Measurements from ENCODE around the gene NCAM2.

The NCAM2 gene

DNA sequence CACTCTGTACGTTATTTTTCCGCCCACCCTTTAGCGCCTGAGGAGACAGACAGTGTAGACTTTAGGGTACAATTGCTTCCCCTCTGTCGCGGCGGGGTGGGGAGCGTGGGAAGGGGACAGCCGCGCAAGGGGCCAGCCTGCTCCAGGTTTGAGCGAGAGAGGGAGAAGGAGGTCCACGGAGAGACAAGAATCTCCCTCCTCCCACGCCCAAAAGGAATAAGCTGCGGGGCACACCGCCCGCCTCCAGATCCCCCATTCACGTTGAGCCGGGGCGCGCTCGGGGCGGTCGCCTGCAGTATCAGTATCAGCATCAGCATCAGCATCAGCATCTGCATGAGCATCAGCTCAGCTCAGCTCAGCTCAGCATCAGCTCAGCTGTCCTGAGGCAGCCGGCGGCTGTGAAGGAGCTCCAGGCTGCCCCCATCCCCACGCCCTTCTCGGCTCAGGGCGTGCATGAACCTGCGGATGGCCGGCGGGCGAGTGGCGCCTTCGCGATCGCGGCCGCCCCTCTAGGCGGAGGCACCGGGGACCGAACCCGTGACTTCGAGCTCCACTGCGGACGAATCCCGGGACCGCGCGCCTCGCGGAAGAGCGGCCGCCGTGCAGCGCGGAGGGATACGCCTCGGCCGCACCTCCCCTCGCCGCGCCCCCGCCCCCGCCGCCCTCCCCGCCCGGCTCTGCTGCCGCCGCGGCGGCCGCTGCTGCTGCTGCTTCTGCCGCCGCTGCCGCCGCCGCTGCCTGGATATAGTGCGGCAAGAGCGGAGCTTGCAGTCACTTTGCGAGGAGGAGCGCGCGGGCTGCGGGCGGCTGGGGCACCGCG lies at the start of gene NCAM2:
Gene NCAM2, plus strand, starts transcription at position 774 of the 820 bp plus-strand sequence.
- peaks cover 53% of the 10 kb centered on the region for H3K27me3 Mint-ChIP-seq
- peaks cover 9% of the 10 kb centered on the region for H3K4me1 Mint-ChIP-seq
- peak within 1 kb of the TSS; percentile 62 to 66 for H3K4me3 Mint-ChIP-seq
- DNase-seq (peak; percentile 47 to 49), ATAC-seq (peak; percentile 84)
- no peak within 1 kb of the TSS for H3K27ac Mint-ChIP-seq
- H3K9me3 Mint-ChIP-seq: no peaks in the 10 kb centered on the region

DNA sequence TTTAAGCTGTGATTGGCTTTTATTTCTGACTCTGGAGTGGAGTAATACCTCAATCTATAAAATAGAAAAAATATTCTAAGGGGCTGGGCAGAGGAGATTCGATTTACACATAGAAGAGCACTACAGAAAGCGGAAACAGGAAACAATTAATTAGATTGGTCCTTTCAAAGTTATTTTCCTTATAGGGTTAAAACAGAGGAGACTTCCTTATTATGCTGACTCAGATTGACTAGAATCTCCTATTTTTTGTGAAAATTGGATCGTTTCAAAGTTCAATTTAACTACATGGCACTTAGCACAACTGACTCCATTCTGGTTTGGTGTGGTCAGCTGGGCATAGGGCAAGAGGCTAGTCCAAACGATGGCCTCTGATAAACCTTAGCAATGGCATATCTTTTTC lies 48.3 kb upstream of the NCAM2 start:
- ATAC-seq: no peak
- Mint-ChIP-seq H3K27ac (no peak overlapping the region), H3K4me1 (no peaks in the 10 kb centered on the region), H3K9me3 (no peaks in the 10 kb centered on the region), H3K27me3 (no peaks in the 10 kb centered on the region), H3K4me3 (no peak overlapping the region)
- no peak for DNase-seq

GRCh38 chr21:20965816-20966215 lies 32.4 kb upstream of the NCAM2 start:
- Mint-ChIP-seq H3K27ac (no peak overlapping the region), H3K4me3 (no peak overlapping the region), H3K27me3 (no peaks in the 10 kb centered on the region), H3K9me3 (no peaks in the 10 kb centered on the region), H3K4me1 (no peaks in the 10 kb centered on the region)
- DNase-seq: no peak
- ATAC-seq: no peak

DNA sequence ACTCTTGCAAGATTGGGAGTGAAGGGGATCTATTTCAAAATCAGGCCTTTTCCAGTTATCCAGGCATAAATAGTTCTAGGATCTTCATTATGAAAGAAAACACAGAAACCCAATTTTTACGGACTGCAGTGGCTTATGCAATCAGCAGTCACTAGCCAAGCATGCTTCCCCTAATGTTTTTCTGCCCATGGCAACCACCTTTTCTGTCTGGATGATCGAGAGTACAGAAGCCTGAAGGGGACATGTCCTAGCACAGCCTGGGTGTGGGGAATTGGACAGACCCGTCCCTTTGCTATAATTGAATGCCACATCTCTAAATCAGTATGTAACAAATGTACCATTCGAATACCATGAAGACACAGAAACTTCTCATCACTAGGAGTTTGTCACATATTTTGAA lies 29.8 kb upstream of the NCAM2 start:
- Mint-ChIP-seq H3K27ac (no peak overlapping the region), H3K9me3 (no peaks in the 10 kb centered on the region), H3K27me3 (no peaks in the 10 kb centered on the region), H3K4me3 (no peak overlapping the region), H3K4me1 (no peaks in the 10 kb centered on the region)
- no peak for DNase-seq
- no peak for ATAC-seq

DNA sequence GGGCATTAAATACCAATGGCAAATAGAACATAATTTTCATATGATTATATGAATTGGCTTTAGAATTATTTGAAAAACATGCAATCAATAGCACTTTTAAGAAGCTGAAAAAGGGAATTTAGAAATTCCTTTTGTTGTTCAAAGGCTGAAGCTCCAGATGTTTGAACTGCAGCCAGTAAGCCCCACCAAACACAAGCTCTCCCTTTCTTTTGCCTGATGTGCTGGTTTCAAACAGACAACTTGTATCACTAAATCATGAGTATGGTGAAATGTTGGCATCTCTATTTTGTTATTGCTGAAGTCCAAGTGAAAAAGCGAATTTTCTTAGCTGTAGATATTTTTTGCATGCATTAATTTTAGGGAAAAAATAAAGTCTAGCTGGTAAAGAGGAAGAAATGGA lies 27.5 kb upstream of the NCAM2 start:
- Mint-ChIP-seq H3K4me1 (no peaks in the 10 kb centered on the region), H3K27me3 (no peaks in the 10 kb centered on the region), H3K27ac (no peak overlapping the region), H3K9me3 (no peaks in the 10 kb centered on the region), H3K4me3 (no peak overlapping the region)
- no peak for DNase-seq
- ATAC-seq: no peak

DNA sequence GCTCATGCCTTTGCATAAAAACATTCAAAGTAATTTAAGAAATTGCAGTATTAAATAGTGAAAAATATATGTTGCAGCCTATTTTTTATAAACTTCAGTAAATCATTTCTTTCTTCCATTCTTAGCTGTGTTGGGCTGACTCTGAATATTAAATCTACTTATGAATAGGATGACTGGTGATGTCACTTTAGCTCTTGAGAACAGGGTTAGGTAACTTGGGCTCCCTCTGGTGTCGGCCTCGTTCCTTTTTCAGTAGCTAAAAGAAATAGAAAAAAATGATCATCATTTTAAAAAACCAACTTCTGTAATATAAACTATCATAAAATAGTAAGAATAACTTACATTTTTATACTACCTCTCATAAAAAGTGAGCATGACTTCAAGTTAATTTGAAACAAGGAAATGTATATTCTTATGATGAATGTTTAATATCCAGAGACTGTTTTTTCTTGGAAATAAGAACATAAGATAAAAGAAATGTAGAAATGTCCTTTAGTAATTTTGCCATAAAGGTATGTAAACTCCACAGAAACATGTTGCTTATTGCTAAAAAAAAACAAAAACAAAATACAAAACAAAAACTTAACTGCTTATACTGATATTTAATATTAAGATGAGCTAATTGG lies 26.8 kb upstream of the NCAM2 start:
- peak; percentile 46 for ATAC-seq
- Mint-ChIP-seq H3K4me3 (no peak overlapping the region), H3K9me3 (no peaks in the 10 kb centered on the region), H3K27me3 (no peaks in the 10 kb centered on the region), H3K27ac (no peak overlapping the region), H3K4me1 (no peaks in the 10 kb centered on the region)
- peak in 1 of 2 donors; percentile 11 for DNase-seq

- DNase-seq (no peak), ATAC-seq (no peak)
- Mint-ChIP-seq H3K4me3 (no peak overlapping the region), H3K9me3 (no peaks in the 10 kb centered on the region), H3K27ac (no peak overlapping the region), H3K4me1 (peaks cover 9% of the 10 kb centered on the region), H3K27me3 (peaks cover 27% of the 10 kb centered on the region)
Observed at GRCh38 chr21:20994790-20995189, 3.4 kb upstream of the NCAM2 start.

- Mint-ChIP-seq H3K4me3 (peak overlapping the region in 1 of 2 donors; percentile 66), H3K27me3 (peaks cover 45% of the 10 kb centered on the region), H3K9me3 (no peaks in the 10 kb centered on the region), H3K27ac (no peak overlapping the region), H3K4me1 (peaks cover 9% of the 10 kb centered on the region)
- DNase-seq: no peak
- no peak for ATAC-seq
Observed at GRCh38 chr21:20996421-20997310, 1.5 kb upstream of the NCAM2 start.

DNA sequence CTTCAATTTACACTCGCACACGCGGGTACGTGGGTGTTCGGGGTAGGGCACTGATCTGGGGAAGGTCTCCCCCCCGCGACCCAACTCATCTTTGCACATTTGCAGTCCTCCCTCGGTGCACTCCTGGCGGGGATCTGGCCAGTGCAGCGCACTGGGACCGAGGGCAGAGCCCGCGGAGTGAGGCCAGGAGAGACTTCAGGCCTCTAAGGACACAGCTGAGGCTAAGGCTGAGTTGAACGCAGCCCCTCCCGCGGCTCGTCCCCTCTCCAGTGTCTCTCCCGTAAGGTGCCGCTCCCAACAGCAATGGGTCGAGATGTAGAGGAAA lies 936 bp upstream of the NCAM2 start:
- no peak for DNase-seq
- peak; percentile 14 for ATAC-seq

GRCh38 chr21:20998456-20998789 lies 214 bp downstream of the NCAM2 start:
- ATAC-seq (no peak), DNase-seq (no peak)
- Mint-ChIP-seq H3K27me3 (peaks cover 53% of the 10 kb centered on the region), H3K4me3 (peak overlapping the region; percentile 58 to 62), H3K4me1 (peaks cover 9% of the 10 kb centered on the region), H3K27ac (no peak overlapping the region), H3K9me3 (no peaks in the 10 kb centered on the region)

More for the DNA sequence above, 936 bp upstream of the NCAM2 start:
- no peak overlapping the region for H3K27ac Mint-ChIP-seq
- H3K4me1 Mint-ChIP-seq: peaks cover 9% of the 10 kb centered on the region
- H3K27me3 Mint-ChIP-seq: peaks cover 51% of the 10 kb centered on the region
- no peaks in the 10 kb centered on the region for H3K9me3 Mint-ChIP-seq
- H3K4me3 Mint-ChIP-seq: peak overlapping the region; percentile 51 to 66

DNA sequence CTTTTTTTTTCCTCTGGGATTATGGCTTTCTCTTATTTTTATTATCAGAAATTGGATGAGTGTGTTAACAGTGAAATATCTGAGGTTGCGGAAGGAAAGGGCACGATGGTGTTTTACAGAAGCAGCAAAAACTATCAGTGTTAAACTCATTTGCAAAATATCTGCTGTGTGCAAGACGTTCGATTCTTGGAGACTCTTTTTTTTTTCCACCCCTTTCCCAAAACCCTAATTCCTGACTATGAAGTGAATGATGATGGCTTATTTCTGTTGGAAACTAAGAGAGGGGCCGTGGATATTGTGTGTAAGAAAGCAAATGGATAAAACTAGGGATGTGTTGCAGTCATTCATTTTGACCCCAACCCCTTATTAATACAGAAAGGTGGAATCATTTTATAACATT lies 677 bp downstream of the NCAM2 start:
- H3K4me3 Mint-ChIP-seq: peak overlapping the region; percentile 58 to 62
- no peak overlapping the region for H3K27ac Mint-ChIP-seq
- DNase-seq (no peak), ATAC-seq (no peak)
- H3K9me3 Mint-ChIP-seq: no peaks in the 10 kb centered on the region
- peaks cover 53% of the 10 kb centered on the region for H3K27me3 Mint-ChIP-seq
- H3K4me1 Mint-ChIP-seq: peaks cover 9% of the 10 kb centered on the region

DNA sequence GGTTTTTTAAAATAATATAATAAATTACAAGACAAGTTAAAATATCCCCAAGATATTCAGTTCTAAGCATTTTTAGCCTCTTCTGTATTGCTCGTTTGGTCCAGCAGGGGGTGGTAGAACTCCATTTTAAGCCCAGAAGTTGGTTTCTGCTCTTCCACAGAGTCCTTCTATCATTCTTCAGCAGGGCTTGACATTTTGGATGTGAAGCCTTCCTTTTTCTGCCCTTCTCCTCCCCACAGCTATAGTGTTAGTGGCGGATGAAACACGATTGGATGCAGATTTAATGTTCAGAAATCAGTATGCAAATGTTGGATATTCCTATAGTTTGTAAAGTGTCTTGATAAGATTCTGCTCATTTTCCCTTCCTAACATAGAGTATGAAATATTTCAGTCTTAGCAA lies 1.4 kb downstream of the NCAM2 start:
- H3K9me3 Mint-ChIP-seq: no peaks in the 10 kb centered on the region
- ATAC-seq (no peak), DNase-seq (peak; percentile 18 to 26)
- H3K27me3 Mint-ChIP-seq: peaks cover 55% of the 10 kb centered on the region
- peaks cover 9% of the 10 kb centered on the region for H3K4me1 Mint-ChIP-seq
- H3K27ac Mint-ChIP-seq: no peak overlapping the region
- no peak overlapping the region for H3K4me3 Mint-ChIP-seq

- Mint-ChIP-seq H3K27ac (no peak overlapping the region), H3K4me1 (peaks cover 9% of the 10 kb centered on the region), H3K9me3 (no peaks in the 10 kb centered on the region), H3K4me3 (no peak overlapping the region), H3K27me3 (peaks cover 60% of the 10 kb centered on the region)
- DNase-seq: no peak
- no peak for ATAC-seq
Observed at GRCh38 chr21:21000591-21001175, 2.5 kb downstream of the NCAM2 start.

DNA sequence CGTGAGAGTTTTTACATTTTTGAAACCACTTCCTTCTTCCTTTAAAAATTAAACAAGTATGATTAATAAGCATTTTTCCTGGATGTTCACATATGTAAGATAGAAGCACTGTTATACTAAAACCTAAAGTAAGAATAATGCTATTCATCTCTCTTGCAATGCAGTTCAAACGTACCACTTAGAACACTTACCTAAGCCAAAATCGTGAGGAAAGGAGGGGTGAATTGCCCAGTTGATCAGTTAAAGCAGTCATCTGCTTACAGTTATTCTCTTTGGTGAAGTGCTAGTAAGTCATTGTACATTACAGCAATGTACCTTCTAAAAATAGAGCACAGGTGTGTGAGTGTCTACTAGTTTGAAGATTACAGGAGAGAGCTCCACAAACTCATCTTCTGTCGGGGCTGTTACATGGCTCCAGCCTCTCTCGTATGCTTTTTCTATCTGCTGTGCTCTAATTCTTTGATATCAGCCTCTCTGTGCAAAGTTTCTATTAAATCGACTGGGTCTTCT lies 3.4 kb downstream of the NCAM2 start:
- Mint-ChIP-seq H3K9me3 (no peaks in the 10 kb centered on the region), H3K27me3 (peaks cover 53% of the 10 kb centered on the region), H3K27ac (no peak overlapping the region), H3K4me3 (no peak overlapping the region), H3K4me1 (peaks cover 9% of the 10 kb centered on the region)
- DNase-seq: no peak
- ATAC-seq: no peak

GRCh38 chr21:21002153-21002552 lies 3.9 kb downstream of the NCAM2 start:
- no peak for ATAC-seq
- H3K27ac Mint-ChIP-seq: no peak overlapping the region
- peaks cover 48% of the 10 kb centered on the region for H3K27me3 Mint-ChIP-seq
- no peaks in the 10 kb centered on the region for H3K9me3 Mint-ChIP-seq
- no peak for DNase-seq
- H3K4me3 Mint-ChIP-seq: no peak overlapping the region
- peaks cover 6% of the 10 kb centered on the region for H3K4me1 Mint-ChIP-seq

All from stimulated activated naive CD8-positive, alpha-beta T cell treated with anti-CD3 and anti-CD28 coated beads, Interleukin-15, amount 100 ng/mL, for 72 hours (primary cell).